OCI-LY3 (cell line): ENCODE data around the gene GPX1.

Source experiments
- H2AFZ ChIP-seq: fragments of 200-600, 300-600 bp; shearing (Covaris generic); 2 replicates; pipeline ENCODE4 v1.6.0; 2014; ENCODE audit warnings: antibody characterized with exemption, low read depth, low read length
- H3K27ac ChIP-seq: fragments of 200-600, 300-600 bp; sonication (generic); 2 replicates; pipeline ENCODE4 v1.5.1; 2014; ENCODE audit warnings: mild to moderate bottlenecking, low read length, moderate library complexity, mixed read lengths
- H3K27me3 ChIP-seq: fragments of 200-600, 300-600 bp; sonication (generic); 2 replicates; pipeline ENCODE4 v1.6.1; 2014; ENCODE audit warnings: low read depth, low read length, mixed read lengths
- H3K36me3 ChIP-seq: fragments of 200-600, 300-600 bp; sonication (generic); replicated peaks from 2 replicates; pipeline ENCODE3; 2014; ENCODE audit warnings: low read depth, low read length, mixed read lengths
- H3K4me1 ChIP-seq: fragments of 300-600, 200-600 bp; sonication (generic); 2 replicates; pipeline ENCODE4 v1.6.1; 2014; ENCODE audit warnings: low read length, mixed read lengths
- H3K4me2 ChIP-seq: fragments of 200-600, 300-600 bp; sonication (generic); 2 replicates; pipeline ENCODE4 v1.6.1; 2014; ENCODE audit warnings: low read length, mixed read lengths
- H3K4me3 ChIP-seq: fragments of 300-600, 200-600 bp; sonication (generic); 2 replicates; pipeline ENCODE4 v1.5.1; 2014; ENCODE audit warnings: antibody characterized with exemption, mild to moderate bottlenecking, low read length, moderate library complexity
- H3K79me2 ChIP-seq: fragments of 300-600, 200-600 bp; shearing (Covaris generic); 2 replicates; pipeline ENCODE4 v1.6.1; 2014; ENCODE audit warnings: mild to moderate bottlenecking, low read length, mixed read lengths
- H3K9ac ChIP-seq: fragments of 300-600, 200-600 bp; shearing (Covaris generic); 2 replicates; pipeline ENCODE4 v1.6.0; 2014; ENCODE audit warnings: mild to moderate bottlenecking, low read length, moderate library complexity
- H3K9me3 ChIP-seq: fragments of 200-600, 300-600 bp; shearing (Covaris generic); 2 replicates; pipeline ENCODE4 v1.6.1; 2014; ENCODE audit warnings: low read length, mixed read lengths; ENCODE audit not compliant: insufficient read depth
- H4K20me1 ChIP-seq: fragments of 200-600, 300-600 bp; sonication (generic); 2 replicates; pipeline ENCODE4 v1.6.1; 2016; ENCODE audit warnings: low read length, mixed read lengths; ENCODE audit not compliant: insufficient read depth
- CTCF ChIP-seq: fragments of 200-600, 300-600 bp; sonication (generic); IDR thresholded peaks from 2 replicates; pipeline ENCODE4 v1.5.1; 2014; ENCODE audit warnings: antibody characterized with exemption, low read length, low read depth
- EZH2phosphoT487 ChIP-seq: fragments of 200-600 bp; shearing (Covaris generic); IDR thresholded peaks from 2 replicates; pipeline ENCODE4 v1.6.1; 2018; ENCODE audit warnings: antibody characterized with exemption, mixed run types, low read depth

GPX1 gene

DNA sequence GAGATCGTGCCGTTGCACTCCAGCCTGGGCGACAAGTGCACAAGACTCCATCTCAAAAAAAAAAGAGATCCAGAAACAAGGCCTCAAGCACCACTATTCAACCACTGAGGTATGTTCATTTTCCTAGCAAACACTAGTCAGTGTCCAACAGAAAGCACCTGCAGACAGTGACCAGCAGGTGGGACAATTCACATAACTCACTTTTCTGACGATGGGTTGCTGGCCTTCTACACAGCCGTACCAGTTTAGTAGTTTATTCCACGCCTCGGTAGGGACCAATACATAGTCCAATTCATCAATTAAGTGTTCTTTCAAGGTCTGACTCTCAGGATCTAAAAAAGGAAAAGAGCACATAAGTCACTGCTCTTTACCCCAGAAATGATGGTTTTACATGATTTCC lies 30.7 kb downstream of the GPX1 start:
- TF ChIP-seq CTCF, result peak; percentile 24
- no peak for TF ChIP-seq EZH2phosphoT487
- no peaks in the 10 kb centered on the region for H4K20me1 ChIP-seq
- no peaks in the 10 kb centered on the region for H3K27me3 ChIP-seq
- no peaks in the 10 kb centered on the region for H3K79me2 ChIP-seq
- H3K36me3 ChIP-seq, result peaks cover 43% of the 10 kb centered on the region
- H3K4me3 ChIP-seq, result no peak overlapping the region
- H2AFZ ChIP-seq, result no peak overlapping the region
- no peak overlapping the region for H3K27ac ChIP-seq
- no peak overlapping the region for H3K4me2 ChIP-seq
- H3K4me1 ChIP-seq, result no peaks in the 10 kb centered on the region
- H3K9me3 ChIP-seq, result no peaks in the 10 kb centered on the region
- H3K9ac ChIP-seq, result no peak overlapping the region

DNA sequence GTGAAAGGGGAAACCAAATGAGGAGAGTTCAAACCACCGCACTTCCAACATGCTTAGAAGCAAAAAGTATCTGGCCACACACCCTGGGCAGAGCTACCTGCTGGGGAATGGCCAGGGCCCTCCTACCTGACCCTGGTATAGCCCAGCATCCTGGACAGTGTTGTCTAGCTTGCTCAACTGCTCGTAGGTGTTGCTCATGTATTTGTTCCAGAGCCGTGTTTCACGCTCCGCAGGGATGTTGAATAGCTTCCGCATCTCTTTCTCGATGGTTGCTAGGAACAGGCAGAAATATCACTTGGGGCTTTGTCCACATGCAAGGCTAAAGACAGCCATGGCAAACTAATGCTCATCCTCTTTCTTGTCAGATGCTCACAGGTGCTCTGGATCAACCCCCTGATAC lies 33.4 kb downstream of the GPX1 start:
- H4K20me1 ChIP-seq, result no peaks in the 10 kb centered on the region
- no peaks in the 10 kb centered on the region for H3K27me3 ChIP-seq
- no peaks in the 10 kb centered on the region for H3K9me3 ChIP-seq
- peaks cover 55% of the 10 kb centered on the region for H3K36me3 ChIP-seq
- no peak overlapping the region for H2AFZ ChIP-seq
- TF ChIP-seq CTCF (no peak), EZH2phosphoT487 (no peak)
- no peak overlapping the region for H3K9ac ChIP-seq
- H3K4me3 ChIP-seq, result no peak overlapping the region
- no peak overlapping the region for H3K4me2 ChIP-seq
- H3K4me1 ChIP-seq, result no peaks in the 10 kb centered on the region
- no peak overlapping the region for H3K27ac ChIP-seq
- no peaks in the 10 kb centered on the region for H3K79me2 ChIP-seq

- no peaks in the 10 kb centered on the region for H3K27me3 ChIP-seq
- no peaks in the 10 kb centered on the region for H3K4me1 ChIP-seq
- no peaks in the 10 kb centered on the region for H3K9me3 ChIP-seq
- H3K9ac ChIP-seq, result no peak overlapping the region
- no peaks in the 10 kb centered on the region for H4K20me1 ChIP-seq
- no peak overlapping the region for H3K4me3 ChIP-seq
- no peak overlapping the region for H3K27ac ChIP-seq
- H3K4me2 ChIP-seq, result no peak overlapping the region
- H3K36me3 ChIP-seq, result peaks cover 31% of the 10 kb centered on the region
- H2AFZ ChIP-seq, result no peak overlapping the region
- H3K79me2 ChIP-seq, result no peaks in the 10 kb centered on the region
- TF ChIP-seq CTCF (no peak), EZH2phosphoT487 (no peak)
Observed at GRCh38 chr3:49316696-49317457, 41.3 kb downstream of the GPX1 start.

GRCh38 chr3:49313896-49314688 lies 44.1 kb downstream of the GPX1 start:
- H3K27me3 ChIP-seq, result no peaks in the 10 kb centered on the region

More at GRCh38 chr3:49313896-49314688, 44.1 kb downstream of the GPX1 start:
- Histone ChIP-seq H3K4me3 (no peak overlapping the region), H3K4me1 (no peaks in the 10 kb centered on the region), H4K20me1 (no peaks in the 10 kb centered on the region), H3K36me3 (peaks cover 36% of the 10 kb centered on the region), H3K27ac (no peak overlapping the region), H3K4me2 (no peak overlapping the region), H3K9me3 (no peaks in the 10 kb centered on the region), H3K79me2 (no peaks in the 10 kb centered on the region), H2AFZ (no peak overlapping the region), H3K9ac (no peak overlapping the region)
- TF ChIP-seq CTCF (no peak), EZH2phosphoT487 (no peak)
